DMS 273 treated with DMSO at 0.1 percent for 48 hours (cell line): ENCODE measurements around the gene HMGCR.

Experiments used
- DNase-seq: peaks from one replicate; lab custom pipeline; 2025; lab: John Stamatoyannopoulos, UW

The HMGCR gene

DNA sequence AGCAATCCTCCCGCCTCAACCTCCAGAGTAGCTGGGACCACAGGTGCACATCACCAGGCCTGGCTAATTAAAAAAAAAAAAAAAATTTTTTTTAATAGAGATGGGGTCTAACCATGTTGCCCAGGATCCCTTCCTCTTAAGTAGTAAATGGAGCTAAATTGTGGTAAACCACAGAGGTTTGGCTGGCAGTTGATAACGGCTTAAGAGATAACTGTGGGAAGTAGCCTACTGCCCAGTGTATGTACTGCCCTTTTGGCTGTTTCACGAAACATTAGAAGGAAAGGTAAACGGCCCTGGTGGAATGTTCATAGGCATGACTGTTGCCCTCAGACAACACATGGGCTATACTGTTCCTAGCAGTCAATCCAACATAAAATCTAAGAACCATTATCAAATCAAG, 44.4 kb downstream of the HMGCR start:
- DNase-seq, result no peak

DNA sequence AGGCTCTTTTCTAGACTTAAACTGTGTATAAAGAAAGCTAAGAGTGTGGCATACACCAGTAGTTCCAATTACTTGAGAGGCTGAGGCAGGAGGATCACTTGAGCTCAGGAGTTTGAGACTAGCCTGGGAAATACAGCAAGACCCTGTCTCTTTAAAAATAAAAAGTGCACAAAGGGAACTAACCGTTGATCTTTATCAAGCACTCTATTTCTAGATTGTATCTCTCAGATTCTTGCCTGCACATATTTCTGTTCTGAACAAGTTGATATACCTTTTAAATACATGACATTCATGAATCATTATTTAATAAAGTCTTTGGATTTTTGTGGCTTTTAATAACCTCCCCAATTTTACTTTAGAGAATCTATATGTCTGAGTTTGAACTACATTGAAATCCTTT, 47.2 kb downstream of the HMGCR start:
- DNase-seq, result no peak

GRCh38 chr5:75387806-75388205, 50.8 kb downstream of the HMGCR start:
- DNase-seq, result no peak

DNA sequence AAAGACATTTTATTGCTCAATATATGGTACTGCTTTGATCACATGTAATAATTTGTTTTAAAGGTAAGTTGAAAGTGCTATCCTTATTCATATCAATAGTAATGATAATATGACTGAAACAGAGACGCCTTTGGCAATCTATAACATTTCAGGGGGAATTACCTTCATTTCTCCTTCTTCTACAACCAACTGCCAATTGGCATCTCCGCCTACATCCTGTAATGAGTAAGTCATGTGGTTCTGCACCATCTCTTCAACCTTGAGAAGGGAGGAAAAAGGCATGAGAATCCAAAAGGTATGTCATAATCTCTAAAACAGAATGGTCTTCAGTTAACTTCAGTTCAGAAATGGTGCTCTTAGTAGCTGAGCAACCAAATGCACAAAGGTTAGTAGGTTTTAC, 52.4 kb downstream of the HMGCR start:
- DNase-seq, result no peak

DNA sequence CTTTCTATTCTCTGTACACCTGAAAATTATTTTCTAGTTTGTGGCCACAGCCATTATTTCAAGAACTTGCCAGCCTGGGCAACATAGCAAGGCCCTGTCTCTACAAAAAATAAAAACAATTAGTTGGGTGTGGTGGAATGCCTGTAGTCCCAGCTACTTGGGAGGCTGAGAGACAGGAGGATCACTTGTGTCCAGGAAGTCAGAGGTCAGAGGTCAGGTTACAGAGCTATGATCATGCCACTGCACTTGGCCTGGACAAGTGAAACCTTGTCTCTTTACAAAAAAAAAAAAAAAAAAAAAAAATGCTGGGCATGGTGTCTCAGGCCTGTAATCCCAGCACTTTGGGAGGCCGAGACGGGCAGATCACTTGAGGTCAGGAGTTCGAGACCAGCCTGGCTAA, 58.3 kb downstream of the HMGCR start:
- no peak for DNase-seq

- no peak for DNase-seq
Observed at GRCh38 chr5:75405296-75405695, 68.3 kb downstream of the HMGCR start.
